ENCODE results near the gene ADM2. TPM values are rescaled to one million over a fixed set of nuclear protein-coding genes. Genes with fewer than 3 reads are reported as not detected.
A peak's percentile ranks its signal among the peaks of the same experiment; 100 is the strongest.

ADM2 gene
- total RNA-seq, 1 donor from 2014 or later = not detected

DNA sequence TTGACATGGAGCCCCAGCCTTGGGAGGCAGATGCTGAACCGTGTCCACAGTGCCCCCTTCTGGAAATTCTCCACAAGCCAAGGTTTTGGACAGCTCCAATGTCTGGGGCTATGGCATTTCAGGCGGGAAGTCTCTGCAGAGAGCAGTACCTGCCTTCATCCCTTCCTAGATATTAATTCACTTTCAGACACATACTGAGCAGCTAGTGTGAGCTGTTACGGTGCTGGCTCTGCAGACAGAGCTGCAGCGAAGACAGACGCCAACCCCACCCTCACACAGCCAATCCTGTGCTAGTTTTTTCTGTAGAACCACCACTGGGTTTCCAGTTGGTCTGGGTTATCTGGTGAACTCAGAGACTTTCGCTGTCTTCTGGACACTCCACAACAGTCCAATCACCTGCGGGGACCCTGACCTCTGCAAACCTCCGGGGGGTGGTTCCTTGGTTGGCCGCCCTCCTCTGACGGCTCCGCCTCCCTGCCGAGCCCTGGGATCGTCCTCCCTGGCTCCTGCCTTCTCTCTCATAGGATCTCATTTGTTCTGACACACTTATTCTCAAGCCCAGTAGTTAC, 17.1 kb downstream of the ADM2 start:
- intact Hi-C loops (cut with DNase I) = no loop called here
- ATAC-seq (peak; percentile 68), DNase-seq (ENCODE audit: missing footprints) (peak; percentile 67)

DNA sequence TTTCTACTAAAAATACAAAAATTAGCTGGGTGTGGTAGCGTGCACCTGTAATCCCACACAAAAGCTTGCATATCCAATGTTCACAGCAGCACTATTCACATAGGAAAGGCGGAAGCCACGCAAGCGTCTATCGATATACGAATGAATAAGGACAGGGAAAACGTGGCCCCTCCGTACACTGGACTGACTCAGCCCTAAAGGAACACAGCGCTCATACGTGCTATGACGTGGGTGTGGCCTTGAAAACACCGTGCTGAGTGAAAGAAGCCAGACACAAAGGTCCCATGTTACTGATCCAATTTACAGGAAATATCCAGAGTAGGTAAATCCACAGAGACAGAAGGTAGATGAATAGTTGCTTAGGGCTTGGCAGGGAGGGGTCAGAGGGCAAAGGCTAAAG, 19.1 kb downstream of the ADM2 start:
- peak; percentile 9 for DNase-seq (ENCODE audit: missing footprints)
- ATAC-seq = no peak
- intact Hi-C loops (cut with DNase I) = no loop called here

DNA sequence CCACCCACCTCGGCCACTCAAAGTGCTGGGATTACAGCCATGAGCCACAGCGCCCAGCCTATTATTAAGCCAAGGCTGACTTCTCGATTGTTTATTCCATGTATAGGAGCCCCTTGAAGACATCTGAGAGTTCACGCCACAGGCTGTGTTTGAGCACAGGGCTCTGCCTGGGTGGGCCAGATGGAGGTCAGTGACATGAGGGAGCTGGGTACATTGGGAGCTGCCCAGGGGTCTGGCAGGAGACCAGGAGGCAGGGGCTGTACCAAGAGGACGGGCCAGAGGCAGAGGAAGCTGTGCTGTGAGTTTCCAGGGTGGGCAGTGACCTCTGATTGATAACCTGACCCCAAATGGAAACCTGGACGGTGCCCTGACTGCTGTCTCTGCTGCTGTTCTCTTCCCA, 20.8 kb downstream of the ADM2 start:
- DNase-seq (ENCODE audit: missing footprints) = peak; percentile 55
- no peak for ATAC-seq
- intact Hi-C loops (cut with DNase I) = no loop called here

DNA sequence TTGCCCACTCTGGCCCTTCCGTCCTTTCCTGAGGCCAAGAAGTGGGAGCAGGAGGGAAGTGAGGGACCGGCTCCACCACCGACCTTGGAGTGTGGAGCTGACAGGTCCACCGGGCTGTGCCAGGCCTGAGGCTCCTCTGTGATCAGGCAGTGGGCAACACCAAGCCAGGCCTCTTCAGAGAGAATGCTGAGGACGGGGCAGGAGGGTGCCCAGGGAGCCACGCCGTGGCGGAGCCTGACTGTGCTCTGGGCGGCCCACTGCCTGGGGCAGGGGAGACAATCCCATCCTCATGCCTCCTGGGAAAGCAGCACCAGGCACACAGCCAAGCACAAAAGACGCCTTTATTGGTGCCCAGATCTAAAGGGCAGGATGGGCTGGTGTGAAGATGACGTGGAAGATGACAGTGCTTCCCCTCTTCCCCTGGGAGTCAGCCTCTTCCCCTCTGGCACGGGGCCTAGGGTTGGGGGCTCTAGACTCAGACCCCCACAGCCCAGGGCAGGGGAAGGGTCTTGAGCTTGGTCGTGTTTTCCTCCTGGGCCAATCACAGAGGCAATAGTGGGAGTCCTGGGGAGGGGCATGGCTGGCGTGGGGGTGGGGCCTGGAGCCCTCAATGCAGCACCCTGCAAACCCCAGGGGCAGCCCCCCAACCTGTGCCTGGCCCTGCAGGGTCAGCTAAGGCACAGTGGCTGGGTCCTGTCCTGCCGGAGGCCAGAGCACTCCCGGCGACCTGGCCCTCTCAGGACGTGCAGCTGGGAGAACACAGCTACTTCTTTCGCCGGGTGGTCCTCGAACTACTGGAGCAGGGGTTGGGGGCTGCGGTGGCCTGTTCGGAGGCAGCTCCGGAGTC, 21.5 kb downstream of the ADM2 start:
- ATAC-seq = no peak
- DNase-seq (ENCODE audit: missing footprints) = peak; percentile 34
- intact Hi-C loops (cut with DNase I) = no loop called here

DNA sequence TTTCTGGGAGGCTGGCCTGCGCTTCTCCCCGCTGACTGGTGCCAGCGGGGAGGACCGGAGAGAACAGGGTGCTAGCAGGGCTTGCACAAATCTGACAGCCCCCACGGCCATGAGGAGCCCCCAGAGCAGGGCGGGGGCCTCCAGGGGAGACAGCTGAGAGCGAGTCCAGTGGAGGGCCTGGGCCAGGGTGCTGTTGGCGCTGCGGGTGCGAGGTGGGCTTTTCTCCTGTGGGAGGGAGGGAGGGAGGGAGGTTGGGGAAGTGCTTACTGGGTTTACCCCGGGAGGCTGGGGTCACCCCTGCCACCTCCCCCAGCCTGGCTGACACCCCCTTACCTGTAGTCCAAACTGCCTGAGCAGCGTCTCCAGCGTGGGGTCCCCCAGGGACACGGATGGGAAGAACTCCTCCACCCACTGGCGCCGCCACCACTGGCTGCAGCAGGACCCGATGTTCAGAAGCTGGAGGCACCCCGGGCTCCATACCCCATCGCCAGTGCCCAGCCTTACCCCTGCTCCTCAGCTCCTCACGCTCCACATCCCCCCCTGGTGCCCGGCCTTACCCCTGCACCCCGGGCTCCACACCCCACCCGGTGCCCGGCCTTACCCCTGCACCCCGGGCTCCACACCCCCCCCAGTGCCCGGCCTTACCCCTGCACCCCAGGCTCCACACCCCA, 22.3 kb downstream of the ADM2 start:
- peak; percentile 56 for DNase-seq (ENCODE audit: missing footprints)
- intact Hi-C loops (cut with DNase I) = no loop called here
- no peak for ATAC-seq

DNA sequence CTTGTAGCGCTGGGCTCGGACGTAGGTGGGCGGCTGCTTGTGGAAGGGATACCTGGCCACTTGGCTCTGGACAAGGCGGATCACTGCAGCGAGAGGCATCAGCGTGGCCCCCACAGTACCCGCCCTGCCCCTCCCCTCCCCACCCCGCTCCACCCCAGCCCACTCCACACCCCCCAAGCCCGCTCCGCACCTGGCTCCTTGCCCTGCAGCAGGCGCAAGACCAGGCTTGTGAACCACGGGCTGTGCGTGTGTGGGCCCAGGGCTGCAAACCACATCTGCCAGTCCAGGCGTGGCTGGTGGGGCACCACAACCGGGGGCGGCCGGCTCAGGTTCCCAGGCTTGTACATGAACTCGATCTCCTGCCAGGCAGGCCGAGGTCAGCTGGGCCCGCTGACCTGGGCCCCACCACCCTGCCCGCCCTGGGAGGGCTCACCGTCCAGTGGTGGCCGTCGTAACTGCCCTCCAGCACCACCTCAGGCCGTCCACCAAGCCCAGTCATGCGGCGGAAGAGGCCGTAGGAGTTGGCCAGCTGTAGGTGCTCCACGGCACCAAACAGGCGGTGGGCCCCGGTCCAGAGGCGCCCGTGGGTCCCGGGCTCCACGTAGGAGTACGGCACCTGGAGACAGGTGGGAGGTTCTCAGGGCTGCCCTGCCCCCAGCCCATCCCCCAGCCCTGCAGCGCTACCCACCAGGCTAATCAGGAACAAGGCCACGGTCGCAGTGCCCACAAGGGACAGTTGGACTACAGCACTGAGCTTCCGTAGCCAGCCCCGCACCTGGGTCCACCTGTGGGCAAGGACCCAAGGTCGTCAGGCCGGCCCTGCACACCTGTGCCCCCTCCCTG, 23.2 kb downstream of the ADM2 start:
- peak; percentile 74 for DNase-seq (ENCODE audit: missing footprints)
- intact Hi-C loops (cut with DNase I) = loop anchor here (5.0 kb wide), 2 partner anchors 78 to 252 kb away; partner anchors contain the start of genes CHKB and HDAC10
- no peak for ATAC-seq

DNA sequence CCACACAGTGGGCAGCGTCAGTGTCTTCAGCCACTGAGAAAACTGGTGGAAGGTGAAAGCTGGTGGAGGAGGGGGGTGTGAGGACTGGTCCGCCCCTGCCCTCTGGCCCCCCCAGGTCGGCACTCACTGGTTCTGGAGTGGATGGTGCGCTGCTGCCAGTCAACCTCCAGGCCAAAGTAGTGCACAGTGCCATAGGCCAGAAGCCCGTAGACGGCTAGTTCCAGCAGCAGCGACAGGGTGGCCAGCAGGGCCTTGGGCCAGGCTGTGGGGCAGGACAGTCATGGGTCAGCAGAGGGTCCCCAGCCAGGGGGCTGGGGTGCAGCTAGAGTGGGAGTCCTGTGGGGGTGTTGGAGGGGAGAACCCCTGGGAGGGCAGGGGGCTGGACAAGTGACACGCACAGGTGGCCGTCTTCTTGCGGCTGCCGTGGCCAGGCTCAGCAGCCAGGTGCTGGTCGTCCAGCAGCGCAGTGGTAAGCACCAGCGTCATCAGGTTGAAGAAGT, 24.0 kb downstream of the ADM2 start:
- intact Hi-C loops (cut with DNase I) = loop anchor here (5.0 kb wide), 2 partner anchors 77 to 253 kb away; partner anchors contain the start of genes CHKB and HDAC10
- no peak for ATAC-seq

DNA sequence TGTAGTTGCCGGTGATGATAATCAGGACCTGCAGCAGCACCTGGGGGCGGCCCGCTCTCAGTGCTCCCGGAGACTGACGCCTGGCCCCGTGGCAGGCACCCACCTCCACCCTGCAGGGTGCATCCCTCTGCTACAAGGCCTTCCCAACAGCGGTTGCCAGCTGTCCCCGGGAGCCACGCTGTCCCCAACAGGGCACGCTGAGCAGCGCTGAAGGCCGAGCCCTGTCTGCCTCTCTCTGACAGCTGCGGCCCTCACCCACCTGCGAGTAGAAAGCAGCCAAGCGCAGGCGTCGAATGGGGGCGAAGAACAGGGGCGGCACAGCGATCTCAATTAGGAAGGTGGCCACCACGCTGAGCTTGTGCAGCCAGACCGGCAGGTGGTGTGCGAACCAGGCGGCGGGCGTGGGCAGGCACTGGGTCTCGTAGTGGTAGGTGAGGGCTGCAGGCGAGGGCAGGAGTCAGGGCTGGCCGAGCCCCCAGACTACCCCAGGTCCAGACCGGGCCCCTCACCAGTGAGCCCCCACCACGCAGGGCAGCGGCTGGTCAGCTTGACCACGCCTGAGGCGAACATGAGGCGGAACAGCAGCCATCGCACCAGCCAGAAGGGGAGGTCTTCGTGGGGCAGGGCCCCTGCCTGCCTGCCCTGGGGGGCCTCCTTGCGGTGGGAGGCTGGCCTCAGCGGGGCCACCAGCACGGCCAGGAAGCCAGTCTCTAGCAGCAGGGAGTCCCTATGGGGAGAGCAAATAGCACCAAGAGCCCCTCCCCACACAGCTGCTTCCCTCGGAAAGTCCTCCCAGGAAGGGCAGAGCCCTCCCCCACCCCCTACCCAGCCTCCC, 24.6 kb downstream of the ADM2 start:
- ATAC-seq (no peak), DNase-seq (ENCODE audit: missing footprints) (peak; percentile 60)
- intact Hi-C loops (cut with DNase I) = loop anchor here (5.0 kb wide), 2 partner anchors 76 to 254 kb away; partner anchors contain the start of genes CHKB and HDAC10

More for the DNA sequence above, 24.0 kb downstream of the ADM2 start:
- peak; percentile 64 for DNase-seq (ENCODE audit: missing footprints)

DNA sequence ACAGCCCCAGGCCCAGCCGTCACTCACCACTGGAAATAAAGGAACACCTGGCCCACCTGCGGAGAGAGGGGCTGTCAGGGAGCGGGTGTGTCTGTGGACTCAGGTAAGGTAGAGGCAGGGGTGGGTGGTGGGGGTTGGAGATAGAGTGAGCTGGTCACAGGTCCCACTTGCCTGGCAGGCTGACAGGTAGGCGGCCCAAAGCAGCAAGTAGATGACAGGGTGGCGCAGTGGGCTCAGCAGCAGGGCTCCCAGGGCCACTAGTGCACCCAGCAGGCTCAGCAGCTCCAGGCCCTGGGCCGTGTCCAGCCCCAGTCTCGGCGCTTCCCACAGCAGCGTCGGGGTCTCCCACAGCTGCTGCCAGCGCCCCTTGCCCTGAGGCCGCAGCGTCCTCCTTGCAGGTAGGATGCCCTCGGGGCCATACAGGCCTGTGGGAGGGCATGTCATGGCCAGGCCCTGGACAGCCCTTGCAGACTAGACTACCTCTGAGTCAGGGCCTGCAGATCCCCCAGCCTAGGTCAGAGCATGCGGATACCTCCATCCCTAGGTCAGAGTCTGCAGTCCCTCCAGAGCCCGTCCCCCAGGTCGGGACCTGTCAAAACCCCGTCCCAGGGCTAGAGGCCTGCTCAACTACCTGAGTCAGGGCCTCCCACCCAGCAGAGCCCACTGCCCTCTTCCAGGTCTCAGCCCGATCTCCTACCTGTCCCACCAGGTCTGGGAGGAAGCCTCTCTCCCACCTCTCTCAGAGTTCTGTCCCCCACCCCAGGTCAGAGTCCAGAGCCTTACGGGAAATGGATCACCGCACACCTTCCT, 25.5 kb downstream of the ADM2 start:
- peak; percentile 8 for ATAC-seq
- peak; percentile 77 for DNase-seq (ENCODE audit: missing footprints)
- intact Hi-C loops (cut with DNase I) = loop anchor here (5.0 kb wide), 2 partner anchors 75 to 255 kb away; partner anchors contain the start of genes CHKB and HDAC10

DNA sequence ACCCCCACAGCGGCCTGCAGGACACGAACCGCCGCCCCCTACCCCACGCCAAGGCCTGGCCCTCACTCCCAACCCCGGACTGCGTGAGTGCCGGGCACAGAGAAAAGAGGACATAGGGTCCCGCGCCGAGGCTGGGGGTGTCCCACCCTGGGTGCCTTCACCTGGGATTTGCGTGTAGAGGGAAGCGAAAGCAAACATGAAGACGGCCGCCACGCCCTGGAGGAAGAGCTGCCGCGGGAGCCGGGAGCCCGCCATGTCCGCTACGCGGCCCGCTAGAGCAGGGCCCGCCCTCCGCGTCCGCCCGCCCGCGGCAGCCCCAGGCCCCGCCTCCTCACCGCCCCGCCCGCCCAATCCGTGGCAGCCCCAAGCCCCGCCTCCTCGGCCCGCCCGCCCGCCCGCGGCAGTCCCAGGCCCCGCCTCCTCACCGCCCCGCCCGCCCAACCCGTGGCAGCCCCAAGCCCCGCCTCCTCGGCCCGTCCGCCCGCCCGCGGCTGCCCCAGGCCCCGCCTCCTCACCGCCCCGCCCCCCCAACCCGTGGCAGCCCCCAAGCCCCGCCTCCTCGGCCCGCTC, 26.2 kb downstream of the ADM2 start, which contains the start of gene LMF2:
TSS of gene LMF2 (minus strand) at position 282 of the 570 bp plus-strand sequence. CDS start at position 255, 27 bp downstream.
- DNase-seq (ENCODE audit: missing footprints) = peak; percentile 95
- peak; percentile 87 for ATAC-seq
- intact Hi-C loops (cut with DNase I) = loop anchor here (5.0 kb wide), 2 partner anchors 75 to 255 kb away; partner anchors contain the start of genes CHKB and HDAC10

DNA sequence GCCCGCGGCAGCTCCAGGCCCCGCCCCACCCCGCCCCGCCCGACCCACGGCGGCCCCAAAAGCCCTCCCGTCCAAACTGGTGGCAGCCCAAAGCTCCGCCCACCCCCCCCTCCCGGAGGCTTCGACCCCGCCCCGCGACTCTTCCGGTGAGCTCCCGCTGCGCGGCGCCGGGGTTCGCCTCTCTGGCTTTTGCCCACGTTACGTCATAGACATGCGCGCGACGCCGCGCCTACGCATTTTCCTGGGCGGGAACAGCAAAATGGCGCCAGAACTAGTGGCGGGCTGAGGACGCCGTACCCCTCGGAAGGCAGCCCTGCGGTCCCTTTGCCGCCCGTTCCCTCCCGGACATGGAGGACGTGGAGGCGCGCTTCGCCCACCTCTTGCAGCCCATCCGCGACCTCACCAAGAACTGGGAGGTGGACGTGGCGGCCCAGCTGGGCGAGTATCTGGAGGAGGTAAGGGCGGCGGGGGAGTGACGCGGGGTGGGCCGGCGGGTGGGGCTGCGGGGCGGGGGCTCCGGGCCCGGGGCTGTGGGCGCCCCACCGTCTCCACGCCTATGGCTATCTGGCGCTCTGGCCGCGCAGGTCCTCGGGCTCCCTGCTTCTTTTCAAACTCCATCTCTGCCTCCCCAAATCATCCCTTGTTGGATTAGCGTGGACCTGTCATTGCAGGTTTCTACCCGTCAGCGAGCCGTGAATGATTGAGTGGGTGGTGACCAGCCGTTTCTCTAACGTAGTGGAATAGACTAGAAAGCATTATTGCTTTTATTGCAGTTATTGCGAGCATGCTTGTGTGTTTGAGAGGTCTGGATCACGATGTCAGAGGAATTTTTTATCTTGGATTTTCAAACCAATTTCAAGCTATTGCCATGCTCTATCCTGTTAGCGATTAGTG, 26.9 kb downstream of the ADM2 start, which contains the start of gene NCAPH2:
TSS of gene NCAPH2 (plus strand) at position 234 of the 894 bp plus-strand sequence. CDS start at position 348, 114 bp downstream.
- DNase-seq (ENCODE audit: missing footprints) (peak; percentile 99), ATAC-seq (peak; percentile 79)
- intact Hi-C loops (cut with DNase I) = loop anchor here (5.0 kb wide), 2 partner anchors 74 to 256 kb away; partner anchors contain the start of genes CHKB and HDAC10

DNA sequence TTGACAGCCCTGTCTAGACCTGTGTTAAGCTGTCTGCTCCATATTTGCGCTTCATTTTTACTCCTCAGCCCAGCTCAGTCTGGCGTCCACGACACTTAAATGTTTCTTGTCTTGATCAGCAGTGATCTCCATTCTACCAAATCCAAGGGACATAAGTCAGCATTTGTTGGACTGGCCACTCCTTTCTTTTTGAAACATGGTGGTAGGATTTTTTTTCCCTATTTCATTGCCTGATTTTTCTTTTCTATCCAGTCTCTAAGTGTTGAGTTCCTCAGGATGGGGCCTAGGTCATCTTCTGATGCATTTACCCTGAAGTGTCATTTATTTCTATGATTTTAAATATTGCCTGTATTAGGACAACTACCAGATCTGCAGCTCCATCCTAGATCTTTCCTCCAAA, 27.6 kb downstream of the ADM2 start:
- ATAC-seq (no peak), DNase-seq (ENCODE audit: missing footprints) (no peak)
- intact Hi-C loops (cut with DNase I) = loop anchor here (5.0 kb wide), 2 partner anchors 73 to 257 kb away; partner anchors contain the start of genes CHKB and HDAC10

DNA sequence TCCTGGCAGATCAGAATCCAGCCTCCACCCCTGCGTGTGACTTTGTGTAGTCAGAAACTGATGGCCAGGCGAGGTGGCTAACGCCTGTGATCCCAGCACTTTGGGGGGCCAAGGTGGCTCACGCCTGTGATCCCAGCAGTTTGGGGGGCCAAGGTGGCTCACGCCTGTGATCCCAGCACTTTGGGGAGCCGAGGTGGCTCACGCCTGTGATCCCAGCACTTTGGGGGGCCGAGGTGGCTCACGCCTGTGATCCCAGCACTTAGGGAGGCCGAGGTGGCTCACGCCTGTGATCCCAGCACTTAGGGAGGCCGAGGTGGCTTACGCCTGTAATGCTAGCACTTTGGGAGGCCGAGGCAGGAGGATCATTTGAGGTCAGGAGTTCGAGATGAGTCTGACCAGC, 31.8 kb downstream of the ADM2 start:
- no peak for ATAC-seq
- intact Hi-C loops (cut with DNase I) = no loop called here
- peak; percentile 33 for DNase-seq (ENCODE audit: missing footprints)

DNA sequence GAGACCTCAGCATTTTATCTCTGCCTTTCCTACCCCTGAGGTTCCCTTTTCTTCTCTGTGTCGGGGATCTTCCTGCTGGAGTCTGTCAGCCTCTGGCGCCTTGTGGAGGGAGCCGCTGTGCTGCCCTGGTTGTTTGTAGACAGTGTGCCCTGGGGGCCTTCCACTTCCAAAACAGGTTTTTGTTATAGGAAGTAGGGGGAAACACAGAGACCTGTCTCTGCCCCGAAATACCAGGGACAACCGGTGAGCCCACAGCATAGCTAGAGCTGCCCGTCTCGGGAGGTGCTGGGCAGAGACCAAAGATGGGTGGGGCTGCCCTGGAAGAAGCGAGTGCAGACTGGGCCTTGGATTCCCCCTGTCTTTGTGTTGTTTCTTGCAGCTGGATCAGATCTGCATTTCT, 34.7 kb downstream of the ADM2 start:
- intact Hi-C loops (cut with DNase I) = no loop called here
- DNase-seq (ENCODE audit: missing footprints) (no peak), ATAC-seq (no peak)

DNA sequence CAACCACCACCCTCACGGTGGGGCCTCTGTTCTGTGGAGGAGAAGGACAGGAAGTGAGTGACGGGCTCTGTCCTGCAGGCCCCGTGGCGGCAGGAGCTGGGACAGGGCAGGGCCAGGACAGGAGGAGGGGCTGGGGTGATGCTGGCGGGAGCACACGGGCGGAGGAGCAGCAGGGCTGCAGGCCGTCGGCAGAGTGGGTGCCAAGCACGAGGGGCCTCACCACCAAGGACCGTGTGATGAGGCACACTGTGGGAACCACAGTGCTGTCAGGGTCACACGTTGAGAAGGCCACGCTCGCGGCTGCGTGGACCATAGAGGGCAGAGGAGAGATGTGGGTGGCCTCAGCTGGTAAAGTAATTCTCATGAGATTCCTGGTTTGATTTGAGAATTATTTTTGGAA, 35.5 kb downstream of the ADM2 start:
- DNase-seq (ENCODE audit: missing footprints) = peak; percentile 22
- no peak for ATAC-seq
- intact Hi-C loops (cut with DNase I) = no loop called here
